Stimulated activated CD8-positive, alpha-beta memory T cell treated with anti-CD3 and anti-CD28 coated beads, Interleukin-15, amount 100 ng/mL, for 4 hours (primary cell): ENCODE measurements around the gene ALS2CL.
"Not testable (repeated sequence)": the region's sequence is repeated elsewhere in the genome, so short reads cannot be mapped to it uniquely, and the experiment has no call there.

Experiments
- DNase-seq, 2 donors: peaks; one replicate each; pipeline ENCODE4 v3.0.0-alpha.2; 2020; ENCODE audit warnings: low read depth in 2 of 2

Gene ALS2CL

GRCh38 chr3:46705022-46705530 is 11.6 kb upstream of the ALS2CL start:
- peak; percentile 27 to 42 for DNase-seq

- DNase-seq = not testable (repeated sequence)
Measured at GRCh38 chr3:46704346-46704745, 10.9 kb upstream of the ALS2CL start.

GRCh38 chr3:46703013-46703520 is 9.6 kb upstream of the ALS2CL start:
- DNase-seq = no peak

GRCh38 chr3:46702246-46703012 is 8.9 kb upstream of the ALS2CL start:
- no peak for DNase-seq

- DNase-seq = no peak
Measured at GRCh38 chr3:46701181-46701939, 7.9 kb upstream of the ALS2CL start, which contains the start of gene TMIE. Gene TMIE (plus strand): TSS chr3:46701392. CDS start chr3:46701488, 96 bp downstream.

GRCh38 chr3:46700772-46701171 is 7.3 kb upstream of the ALS2CL start:
- no peak for DNase-seq

- DNase-seq = no peak
Measured at GRCh38 chr3:46699676-46700523, 6.4 kb upstream of the ALS2CL start.

GRCh38 chr3:46695962-46696894 is 2.7 kb upstream of the ALS2CL start:
- no peak for DNase-seq

GRCh38 chr3:46695177-46695961 is 1.9 kb upstream of the ALS2CL start:
- no peak for DNase-seq

- no peak for DNase-seq
Measured at GRCh38 chr3:46694520-46694919, 1.0 kb upstream of the ALS2CL start.

GRCh38 chr3:46693892-46694226 is 380 bp upstream of the ALS2CL start:
- DNase-seq = peak in 1 of 2 donors; percentile 32

GRCh38 chr3:46692566-46692990 is 901 bp downstream of the ALS2CL start:
- DNase-seq = no peak

GRCh38 chr3:46690798-46691197 is 2.7 kb downstream of the ALS2CL start:
- no peak for DNase-seq

GRCh38 chr3:46685446-46685845 is 8.0 kb downstream of the ALS2CL start:
- DNase-seq = no peak

GRCh38 chr3:46684891-46685290 is 8.6 kb downstream of the ALS2CL start:
- no peak for DNase-seq

- DNase-seq = no peak
Measured at GRCh38 chr3:46682974-46683373, 10.5 kb downstream of the ALS2CL start.

GRCh38 chr3:46681856-46682540 is 11.5 kb downstream of the ALS2CL start:
- no peak for DNase-seq

GRCh38 chr3:46681387-46681786 is 12.1 kb downstream of the ALS2CL start:
- DNase-seq = no peak

GRCh38 chr3:46680298-46680826 is 13.1 kb downstream of the ALS2CL start:
- DNase-seq = no peak
